SU-DHL-6 (cell line): ENCODE measurements around the gene PDE4C.

Source experiments
- CTCF ChIP-seq: fragments of 200-600 bp; sonication (generic); IDR thresholded peaks from one replicate; pipeline ENCODE4 v1.5.1; 2017; ENCODE audit warnings: antibody characterized with exemption, mild to moderate bottlenecking, low read length, moderate library complexity; ENCODE audit not compliant: insufficient read depth, poor library complexity, severe bottlenecking
- EZH2phosphoT487 ChIP-seq: fragments of 200-600 bp; sonication (generic), shearing (Covaris generic); conservative IDR thresholded peaks from 2 replicates; pipeline ENCODE4 v1.6.1; 2018; ENCODE audit warnings: mild to moderate bottlenecking, antibody characterized with exemption, low read length, moderate library complexity, mixed read lengths

GRCh38 chr19:18265582-18265981 lies 39.3 kb upstream of the PDE4C start:
- no peak for TF ChIP-seq CTCF
- no peak for TF ChIP-seq EZH2phosphoT487
